Kasumi-1 (cell line): ENCODE data around the gene ELP4.
"Not testable (repeated sequence)": the region's sequence is repeated elsewhere in the genome, so short reads cannot be mapped to it uniquely, and the experiment has no call there.

Source experiments
- DNase-seq, 2 experiments: peaks; one replicate each; lab custom pipeline; 2025; lab: John Stamatoyannopoulos, UW

ELP4 gene

GRCh38 chr11:31706357-31706756, 196.8 kb downstream of the ELP4 start:
- no peak for DNase-seq

DNA sequence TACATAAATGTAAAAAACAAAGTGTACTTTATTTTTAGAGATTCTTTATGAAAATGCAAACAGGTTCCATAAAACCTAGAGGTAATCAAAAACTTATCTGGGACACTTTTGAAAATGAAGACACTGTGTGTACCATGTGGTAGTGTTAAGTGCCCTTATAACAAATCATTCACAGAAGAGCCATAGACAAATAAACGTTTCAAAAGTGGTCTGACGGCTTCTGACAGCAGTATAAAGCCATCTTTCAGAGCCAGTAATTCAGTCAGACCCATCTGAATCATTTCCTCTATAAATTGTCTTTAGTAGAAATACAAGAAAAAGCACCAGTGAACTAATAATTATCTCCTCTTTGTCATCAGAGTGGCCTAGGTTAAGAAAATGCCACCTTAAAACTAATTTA, 201.6 kb downstream of the ELP4 start:
- no peak for DNase-seq

GRCh38 chr11:31712851-31713250, 203.3 kb downstream of the ELP4 start:
- no peak for DNase-seq

DNA sequence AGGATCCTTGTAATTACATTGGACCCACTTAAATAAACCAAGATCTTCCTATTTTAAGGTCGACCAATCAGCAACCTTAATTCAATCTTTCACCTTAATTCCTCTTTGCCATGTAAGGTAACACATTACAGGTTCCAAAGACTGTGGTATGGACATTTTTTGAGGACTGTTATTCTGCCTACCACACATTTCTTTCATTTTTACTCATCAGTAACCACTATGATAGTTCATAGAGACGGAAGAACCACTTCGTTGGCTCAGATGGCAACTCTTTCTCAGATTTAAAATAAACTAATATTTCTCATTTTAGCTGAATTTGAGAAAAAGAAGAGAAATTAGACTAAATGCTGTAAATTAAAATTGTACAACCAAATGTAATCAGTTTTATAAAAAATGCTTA, 205.3 kb downstream of the ELP4 start:
- no peak for DNase-seq

DNA sequence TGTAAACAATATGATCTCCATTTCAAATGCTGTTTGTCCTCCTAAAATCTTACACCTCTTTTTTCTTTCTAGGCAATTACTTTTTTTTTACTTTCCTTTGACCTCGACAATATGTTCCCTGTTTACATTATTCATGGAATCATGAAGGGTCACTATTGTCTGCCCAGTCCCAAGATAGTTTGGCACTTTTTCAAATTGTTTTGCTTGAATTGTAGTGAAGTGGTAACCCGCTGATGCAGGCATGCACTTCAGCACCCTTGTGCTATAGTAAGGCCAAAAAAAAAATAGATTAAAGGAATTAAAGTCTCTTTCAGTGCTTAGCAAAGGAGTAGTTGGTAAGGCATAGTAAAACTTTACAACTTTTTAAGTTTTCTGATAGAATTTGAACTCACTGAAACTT, 210.7 kb downstream of the ELP4 start:
- no peak for DNase-seq

DNA sequence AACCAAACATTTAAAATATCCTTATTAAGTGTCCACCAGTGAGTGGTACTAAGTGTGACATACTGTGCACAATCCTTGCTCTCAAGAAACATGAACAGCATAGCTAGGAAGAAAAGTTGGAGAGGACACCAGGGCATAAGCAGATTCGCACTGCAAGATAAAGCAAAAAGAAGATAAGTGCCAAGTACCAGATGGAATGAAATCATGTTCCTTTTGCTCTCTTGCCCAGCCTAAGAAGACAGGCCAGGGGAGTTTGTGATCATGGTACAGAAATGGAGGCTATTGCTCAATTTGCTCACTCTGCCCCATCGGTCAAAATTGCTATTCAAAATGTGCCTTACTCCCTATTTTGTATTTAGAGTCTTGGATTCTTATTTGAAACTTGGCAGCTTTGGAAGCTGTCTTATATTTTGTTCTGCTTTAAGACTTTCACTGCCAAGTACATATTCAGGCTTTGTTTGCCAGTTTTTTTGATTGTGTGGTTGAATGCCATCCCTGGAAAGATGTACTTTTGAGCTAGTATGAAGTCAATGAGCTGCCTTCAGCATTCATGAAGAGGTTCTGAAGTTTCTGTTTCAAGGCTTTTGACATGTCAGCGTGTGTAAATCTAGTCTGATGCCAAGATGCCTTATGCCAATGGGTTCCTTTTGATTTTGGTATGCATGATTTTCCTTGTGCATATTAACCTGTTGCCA, 211.3 kb downstream of the ELP4 start:
- DNase-seq: no peak

DNA sequence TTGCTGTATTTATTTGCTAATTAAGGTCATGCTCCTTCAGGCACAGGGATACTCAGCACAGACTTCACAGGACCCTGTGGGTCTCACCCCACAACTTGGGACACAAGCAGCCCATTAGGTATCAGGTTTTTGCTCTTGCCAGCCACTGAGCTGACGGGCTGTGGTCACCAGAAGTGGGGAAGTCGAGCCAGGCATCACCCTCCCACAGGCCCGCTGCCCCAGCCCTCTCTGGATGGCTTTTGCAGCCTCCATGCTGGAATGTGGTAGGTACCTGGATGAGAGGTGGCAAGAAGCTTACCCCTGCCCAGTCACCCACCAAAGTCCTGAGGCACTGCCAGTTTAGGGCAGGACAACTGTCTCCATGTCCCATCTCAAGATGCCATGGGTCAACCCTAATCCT, 213.2 kb downstream of the ELP4 start:
- no peak for DNase-seq

DNA sequence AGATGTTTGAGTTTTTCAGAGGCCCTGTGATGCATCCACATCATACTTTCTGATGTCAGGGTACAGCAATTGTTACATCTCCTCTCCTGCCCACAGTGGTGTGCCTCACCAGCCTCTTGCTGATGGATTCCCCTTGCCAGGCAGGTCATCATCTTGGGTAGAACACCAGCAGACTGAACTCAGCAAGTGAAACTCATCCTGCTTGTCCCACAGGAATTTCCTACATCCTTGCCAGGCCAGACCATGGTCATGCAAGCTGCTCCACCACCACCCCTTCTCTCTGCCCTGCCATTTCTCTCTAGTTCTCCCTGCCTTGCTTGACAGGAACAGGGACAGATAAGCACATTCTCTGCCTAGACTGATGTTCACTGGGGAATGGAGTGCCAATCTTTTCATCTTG, 215.6 kb downstream of the ELP4 start:
- DNase-seq: no peak

DNA sequence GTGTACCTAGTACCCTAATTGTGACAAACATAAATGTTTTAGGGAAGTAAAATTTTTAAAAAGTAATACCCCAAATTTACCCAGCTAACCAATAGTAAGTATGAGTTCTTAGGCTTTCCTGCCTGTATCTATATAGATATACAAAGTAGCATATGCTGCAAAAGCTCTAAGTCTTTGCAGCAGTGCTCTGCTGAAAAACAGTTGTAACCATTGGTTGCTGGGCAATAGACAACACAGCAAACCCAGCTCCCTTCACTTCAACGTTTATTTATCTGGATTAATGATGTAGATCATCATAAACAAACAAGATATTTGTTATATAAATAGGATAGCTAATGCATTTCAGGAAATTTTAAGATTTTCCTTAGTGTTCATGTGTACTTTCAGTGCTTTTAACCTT, 218.9 kb downstream of the ELP4 start:
- no peak for DNase-seq

GRCh38 chr11:31740131-31740530, 230.6 kb downstream of the ELP4 start:
- DNase-seq: no peak

- DNase-seq: not testable (repeated sequence)
Measured at GRCh38 chr11:31740731-31741368, 231.3 kb downstream of the ELP4 start.

- DNase-seq: no peak
Measured at GRCh38 chr11:31747581-31747980, 238.0 kb downstream of the ELP4 start.

GRCh38 chr11:31757260-31757835, 247.8 kb downstream of the ELP4 start:
- DNase-seq: no peak

DNA sequence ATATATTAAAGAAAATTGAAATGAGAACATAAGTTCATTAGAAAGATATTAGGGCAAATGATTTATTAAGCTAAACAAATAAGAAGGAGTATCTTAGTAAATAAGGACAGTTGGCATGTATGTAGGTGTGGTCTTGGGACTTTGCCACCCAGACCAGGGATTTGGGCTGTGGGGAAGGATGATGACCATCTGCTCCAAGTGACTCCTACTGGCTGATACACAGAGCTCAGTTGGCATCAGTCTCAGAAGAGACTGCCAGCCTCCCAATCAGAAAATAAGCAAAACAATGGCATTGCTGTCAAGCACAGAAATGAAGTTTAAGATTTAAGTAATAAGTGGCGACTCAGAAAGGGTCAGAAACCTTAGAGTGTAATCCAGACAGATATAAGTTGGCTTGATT, 252.1 kb downstream of the ELP4 start:
- DNase-seq: no peak

DNA sequence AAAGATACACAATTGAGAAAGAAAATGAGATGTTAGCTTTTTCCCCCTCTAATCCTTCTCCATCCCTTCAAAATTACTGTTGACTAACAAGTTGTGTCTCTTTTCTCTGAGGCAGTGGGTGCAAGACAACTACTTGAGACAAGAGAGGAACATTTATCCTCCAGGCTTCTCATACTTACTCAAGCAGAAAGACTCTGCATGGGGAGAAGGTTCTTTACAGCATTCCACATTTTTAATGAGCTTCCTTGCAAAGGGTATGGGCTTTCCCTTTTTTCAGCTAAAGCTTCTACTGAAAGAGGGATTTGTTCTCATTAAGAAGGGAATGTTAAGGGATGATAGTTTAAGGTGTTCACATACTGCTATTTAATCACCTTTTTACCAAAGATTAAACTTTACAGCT, 253.7 kb downstream of the ELP4 start:
- DNase-seq: no peak

- no peak for DNase-seq
Measured at GRCh38 chr11:31764261-31764660, 254.7 kb downstream of the ELP4 start.

GRCh38 chr11:31764766-31765165, 255.2 kb downstream of the ELP4 start:
- no peak for DNase-seq

DNA sequence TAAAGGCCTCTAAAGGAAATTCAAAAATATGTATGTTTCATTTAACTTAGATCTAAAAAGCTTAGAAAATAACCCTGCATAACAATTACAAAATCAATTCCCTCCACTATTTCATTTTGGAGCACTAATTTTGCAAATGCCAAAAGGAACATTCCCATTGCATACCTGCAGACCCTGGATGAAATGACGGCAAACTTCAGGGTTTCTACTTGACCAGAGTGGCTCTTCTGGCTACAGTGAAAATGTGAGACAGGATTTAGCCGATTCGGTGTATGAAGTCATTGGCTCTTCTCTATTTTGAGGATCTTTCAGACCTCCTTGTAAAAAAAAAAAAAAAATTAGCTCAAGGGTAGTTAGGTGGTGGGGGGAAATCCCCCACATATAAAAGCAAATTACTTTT, 257.5 kb downstream of the ELP4 start:
- DNase-seq: no peak

GRCh38 chr11:31767685-31768084, 258.1 kb downstream of the ELP4 start:
- DNase-seq: no peak

DNA sequence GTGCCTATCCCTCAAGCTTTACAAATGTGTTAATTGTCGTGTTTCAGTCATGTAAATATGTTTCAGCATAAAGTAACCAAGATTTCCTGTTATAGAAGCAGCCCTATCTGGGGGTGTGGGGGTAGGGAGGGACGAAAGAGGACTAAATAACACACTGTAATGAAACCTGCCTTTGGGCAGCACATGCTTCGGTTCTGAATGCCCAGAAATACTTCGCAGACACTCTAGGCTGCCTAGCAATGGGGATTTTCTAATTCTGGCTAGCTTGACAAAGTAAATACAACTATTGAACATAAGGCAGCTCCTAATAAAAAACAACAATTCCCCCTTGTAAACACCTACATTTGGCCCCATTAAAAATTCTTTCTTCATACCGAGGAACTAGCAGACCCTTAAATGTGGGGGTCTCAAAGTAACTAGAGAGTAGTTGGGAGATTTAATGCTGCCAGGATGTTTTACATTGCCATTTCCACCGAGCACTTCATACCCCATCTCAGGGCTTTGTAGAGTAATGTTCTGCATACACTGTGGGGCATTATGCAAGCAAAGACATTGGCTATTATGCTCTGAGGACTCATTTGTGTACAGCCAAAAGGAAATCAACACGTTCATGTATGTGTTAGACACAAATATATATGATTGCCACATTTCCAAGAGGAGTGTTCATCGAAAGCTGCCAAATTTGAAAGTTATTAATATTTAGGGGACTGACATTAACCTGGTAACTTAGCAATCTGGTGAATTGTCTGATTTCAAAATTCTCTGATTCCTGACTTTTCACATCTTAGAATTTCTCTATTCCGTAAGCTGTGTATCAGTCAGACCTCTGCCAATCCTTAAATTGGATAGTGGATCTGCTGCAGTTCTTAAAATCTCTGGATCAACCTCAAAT, 259.4 kb downstream of the ELP4 start:
- DNase-seq: no peak

GRCh38 chr11:31770011-31770700, 260.6 kb downstream of the ELP4 start:
- DNase-seq: no peak

- no peak for DNase-seq
Measured at GRCh38 chr11:31772412-31772811, 262.8 kb downstream of the ELP4 start.
